NCI-H2196 treated with DMSO at 0.1 percent for 48 hours (cell line): ENCODE measurements around the gene TCFL5.

ENCODE experiments used
- DNase-seq: peaks from one replicate; lab custom pipeline; 2025; ENCODE audit not compliant: unreplicated experiment; lab: John Stamatoyannopoulos, UW

Gene TCFL5

DNA sequence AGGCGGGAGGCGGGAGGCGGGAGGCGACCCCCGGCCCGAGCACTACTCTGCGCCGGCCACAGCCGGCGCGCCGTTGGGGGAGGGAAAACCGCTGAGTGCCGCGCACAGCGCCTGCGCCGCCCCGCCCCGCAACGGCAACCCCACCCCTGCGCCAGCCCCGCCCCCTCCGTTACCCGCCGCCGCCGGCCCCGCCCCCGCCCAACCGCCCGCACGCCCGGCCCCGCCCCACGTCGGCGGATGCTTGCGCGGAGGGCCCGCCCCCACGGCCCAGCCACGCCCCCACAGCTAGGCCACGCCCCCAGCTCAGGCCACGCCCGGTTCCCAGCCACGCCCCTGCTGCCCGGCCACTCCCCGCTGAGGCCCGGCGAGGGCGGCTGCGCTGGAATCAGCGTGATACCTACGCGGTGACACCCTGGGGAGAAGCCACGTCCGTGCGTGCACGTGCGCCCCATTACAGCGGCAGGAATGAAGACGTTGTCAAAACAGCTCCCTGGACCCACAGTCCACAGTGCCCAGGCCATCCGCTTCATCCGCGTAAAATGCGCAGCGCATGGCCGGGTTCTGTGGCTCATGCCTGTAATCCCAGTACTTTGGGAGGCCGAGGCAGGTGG, at the start of gene TCFL5:
Gene TCFL5 (minus strand): TSS at position 97 of the 611 bp plus-strand sequence. CDS start 152 bp downstream, outside the sequence.
- DNase-seq: peak; percentile 80

DNA sequence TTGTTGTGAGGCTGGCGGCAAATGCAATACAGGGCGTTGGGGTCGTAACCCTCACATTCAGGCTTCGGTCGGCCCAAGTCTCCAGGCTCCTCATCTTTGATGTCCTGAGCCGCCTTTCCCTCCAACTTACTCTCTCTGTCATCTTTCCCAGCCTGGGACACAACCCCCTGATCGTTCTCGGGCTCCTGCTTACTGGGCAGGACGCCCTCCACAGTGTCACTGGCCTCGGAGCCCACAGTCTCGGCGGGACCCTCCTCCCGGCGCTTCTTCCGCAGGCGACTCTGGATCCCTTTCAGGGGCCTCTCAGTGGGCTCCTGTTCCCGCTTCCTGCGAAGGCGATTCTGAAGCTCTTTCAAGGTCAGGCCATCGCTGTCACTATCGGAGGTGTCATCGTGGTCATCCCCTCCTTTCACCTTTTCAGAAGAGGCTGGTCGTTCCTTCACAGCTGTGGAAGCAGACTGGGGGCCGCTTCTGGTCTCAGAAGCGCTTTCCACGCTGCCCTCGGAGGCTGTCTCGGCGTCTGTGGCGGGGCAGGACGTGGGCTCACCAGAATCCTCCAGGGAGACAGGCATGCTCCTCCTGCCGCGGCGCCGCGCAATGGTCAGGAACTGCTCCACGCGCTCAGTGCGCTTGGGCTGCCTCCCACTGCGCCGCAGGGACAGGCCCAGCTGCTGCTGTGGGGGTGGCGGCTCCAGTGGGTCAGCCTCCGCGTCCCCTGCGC, 49.3 kb upstream of the TCFL5 start:
- no peak for DNase-seq

DNA sequence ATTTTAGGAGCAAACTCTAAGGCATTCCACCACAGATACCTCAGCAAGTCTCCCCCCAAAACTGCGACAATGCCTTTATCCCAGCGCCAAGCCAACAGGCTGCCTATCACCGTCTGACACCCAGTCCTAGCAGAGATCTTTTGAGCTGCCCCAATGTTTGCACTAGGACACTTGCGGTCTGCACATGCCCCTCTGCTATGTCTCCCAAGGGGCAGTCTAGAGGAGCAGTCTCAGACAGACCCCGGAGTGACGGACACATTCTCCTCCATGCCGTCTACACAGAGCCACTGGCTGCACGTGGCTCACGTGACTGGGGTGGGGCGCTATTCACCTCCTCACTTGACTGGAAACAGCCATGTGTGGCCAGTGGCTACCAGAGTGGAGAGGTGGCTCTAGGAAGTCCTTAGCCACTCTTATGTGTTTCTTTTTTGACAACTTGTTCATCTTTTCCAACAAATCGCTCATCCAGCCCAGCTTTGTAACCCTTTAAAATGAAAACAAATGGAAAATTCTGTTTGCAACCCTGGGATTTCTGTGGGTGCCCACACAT, 48.7 kb upstream of the TCFL5 start:
- DNase-seq: no peak

DNA sequence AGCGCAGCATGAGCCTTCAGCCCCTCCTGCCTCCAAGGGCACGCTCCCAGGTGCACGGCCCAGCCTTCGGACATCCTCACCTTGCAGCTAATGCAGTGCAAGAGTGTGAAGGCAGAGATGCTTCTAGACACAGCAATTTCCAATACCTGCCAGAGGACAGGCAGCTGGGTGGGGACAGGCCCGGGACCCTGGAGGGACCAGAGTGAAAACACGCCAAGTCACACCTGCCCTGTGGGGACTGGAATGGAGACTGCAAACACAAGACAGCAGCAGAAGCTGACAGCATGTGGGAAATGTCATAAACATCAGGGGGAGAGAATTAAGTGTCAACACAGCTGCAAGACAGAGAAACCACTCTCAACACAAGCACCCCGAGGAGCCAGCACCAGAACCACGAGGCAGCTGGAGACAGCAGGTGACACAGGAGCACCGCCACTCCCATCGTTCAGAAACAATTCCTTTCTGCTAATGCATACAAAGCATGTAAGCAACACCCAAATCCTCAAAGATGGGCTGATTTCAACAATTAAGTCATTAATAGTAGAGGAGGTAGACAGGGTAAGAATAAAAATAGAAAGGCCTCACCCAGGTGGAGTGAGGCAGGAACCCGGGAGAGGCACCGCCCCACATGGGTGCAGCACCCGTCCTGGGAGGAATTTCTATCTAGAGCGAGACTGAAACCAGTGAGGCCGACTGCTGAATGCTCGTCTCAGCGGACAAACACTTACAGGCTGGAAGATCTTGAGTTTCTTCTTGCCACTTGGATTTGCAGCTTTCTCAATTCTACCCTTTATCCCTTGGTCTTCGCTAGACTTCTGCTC, 47.6 kb upstream of the TCFL5 start:
- DNase-seq: peak; percentile 22

DNA sequence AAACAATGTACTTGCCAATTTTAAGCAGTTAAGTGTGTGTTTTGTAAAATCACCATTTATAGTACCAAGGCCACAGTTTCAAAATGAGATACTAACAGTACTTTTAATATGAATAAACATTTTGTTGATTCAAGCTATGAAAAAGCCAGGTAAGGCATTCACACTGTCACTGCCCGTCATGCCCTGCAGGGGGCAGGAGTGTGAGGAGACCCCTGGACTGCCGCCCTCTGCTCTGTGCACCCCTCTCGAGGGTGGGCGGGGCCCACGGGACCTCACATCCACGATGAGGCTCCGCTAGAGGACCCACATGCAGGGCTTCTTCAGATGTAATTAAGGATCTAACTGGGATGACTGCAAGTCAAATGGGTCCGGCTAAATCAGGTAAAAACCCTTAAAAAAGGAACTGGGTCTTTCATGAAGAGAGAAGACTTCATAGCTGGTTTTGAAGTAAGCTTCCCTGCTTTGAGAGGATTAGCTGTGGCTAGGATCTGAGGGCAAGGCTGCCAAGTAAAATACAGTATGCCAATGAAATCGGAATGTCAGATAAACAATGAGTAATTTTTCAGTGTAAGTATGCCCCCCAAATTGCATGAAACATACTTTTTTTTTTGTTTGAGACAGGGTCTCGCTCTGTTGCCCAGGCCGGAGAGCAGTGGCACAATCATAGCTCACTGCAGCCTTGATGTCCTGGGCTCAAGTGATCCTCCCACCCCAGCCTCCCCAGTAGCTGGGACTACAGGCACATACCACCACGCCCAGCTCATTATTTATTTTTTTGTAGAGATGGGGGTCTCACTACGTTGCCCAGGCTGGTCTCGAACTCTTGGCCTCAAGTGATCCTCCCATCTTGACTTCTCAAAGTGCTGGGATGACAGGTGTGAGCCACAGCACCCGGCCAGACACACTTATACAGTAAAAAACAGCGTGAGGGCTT, 46.0 kb upstream of the TCFL5 start:
- no peak for DNase-seq

DNA sequence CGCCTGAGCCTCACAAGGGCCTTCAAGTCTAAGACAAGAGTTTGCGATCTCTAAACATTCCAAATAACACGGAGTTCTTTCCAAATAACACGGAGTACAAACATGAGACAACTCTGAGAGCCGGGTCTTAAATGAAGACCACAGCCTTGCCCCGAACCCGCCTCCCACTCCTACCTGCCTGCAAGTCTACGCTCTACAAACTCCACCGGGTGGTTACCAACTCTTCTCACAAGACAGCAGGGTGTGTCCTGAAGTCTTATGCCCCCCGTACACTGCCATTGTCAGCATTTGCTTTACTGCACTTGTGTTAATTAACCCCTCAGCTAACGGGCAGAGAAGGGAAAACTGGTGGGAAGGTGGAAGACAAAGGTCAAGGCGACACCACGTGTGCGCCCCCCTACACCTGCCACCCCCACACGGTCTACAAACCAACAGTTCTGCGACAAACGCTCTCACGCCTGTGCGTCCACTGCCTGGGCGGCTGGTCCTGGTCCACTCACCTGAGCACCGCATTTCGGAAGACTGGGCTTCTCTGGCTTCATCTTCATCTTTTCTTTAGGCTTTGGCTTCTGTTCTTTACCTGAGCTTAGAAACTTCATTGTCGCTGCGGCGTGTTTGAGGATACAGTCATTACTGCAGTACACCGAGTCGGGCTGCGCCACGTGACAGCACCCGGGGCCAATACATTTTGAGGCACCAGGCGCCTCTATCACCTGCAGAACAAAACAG, 45.2 kb upstream of the TCFL5 start:
- DNase-seq: no peak

DNA sequence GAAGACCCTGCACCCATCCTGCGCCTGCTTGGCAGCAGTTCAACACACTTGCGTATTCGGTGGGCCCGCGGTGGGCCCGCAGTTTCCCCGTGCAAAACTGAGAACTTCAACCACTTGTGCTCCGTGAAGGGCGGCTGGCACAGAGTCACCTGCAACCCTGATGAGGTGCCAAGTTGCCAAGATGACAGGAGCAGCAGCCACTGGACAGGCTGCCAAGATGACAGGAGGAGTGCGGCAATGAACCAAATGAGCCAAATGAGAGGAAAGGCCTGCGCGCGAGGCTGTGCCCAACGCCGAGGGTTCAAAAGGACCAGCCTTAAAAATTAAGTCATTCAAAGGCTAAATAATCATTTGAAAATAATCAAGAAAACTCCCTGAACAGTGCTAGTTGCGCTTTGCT, 44.6 kb upstream of the TCFL5 start:
- DNase-seq: no peak

DNA sequence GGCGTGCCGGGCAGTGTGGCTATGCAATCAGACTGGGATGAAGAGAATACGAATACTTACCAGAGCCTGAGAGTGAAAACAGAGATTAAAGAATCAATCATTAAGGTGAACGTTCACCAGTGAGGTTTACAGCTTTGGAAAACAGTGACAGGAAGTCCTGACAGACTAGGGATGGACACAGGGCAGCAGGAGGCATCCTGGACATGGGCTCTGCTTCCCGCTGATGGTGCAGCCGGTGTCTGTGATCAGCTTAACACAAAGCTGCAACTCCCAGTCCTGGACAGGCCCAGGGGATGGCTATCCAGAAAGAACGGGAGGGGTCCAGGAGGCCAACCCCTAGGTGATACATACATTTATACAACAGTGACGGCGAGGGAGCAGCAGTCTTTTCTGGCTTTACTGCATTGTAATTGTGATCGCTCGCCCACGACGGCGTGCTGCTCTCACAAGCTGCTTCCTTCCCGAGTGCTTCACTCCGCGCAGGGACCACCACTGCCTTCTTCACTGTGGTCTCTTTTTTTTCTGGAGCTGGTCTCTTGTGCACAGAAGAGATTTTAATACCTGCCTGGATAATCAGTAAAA, 44.0 kb upstream of the TCFL5 start:
- DNase-seq: no peak

DNA sequence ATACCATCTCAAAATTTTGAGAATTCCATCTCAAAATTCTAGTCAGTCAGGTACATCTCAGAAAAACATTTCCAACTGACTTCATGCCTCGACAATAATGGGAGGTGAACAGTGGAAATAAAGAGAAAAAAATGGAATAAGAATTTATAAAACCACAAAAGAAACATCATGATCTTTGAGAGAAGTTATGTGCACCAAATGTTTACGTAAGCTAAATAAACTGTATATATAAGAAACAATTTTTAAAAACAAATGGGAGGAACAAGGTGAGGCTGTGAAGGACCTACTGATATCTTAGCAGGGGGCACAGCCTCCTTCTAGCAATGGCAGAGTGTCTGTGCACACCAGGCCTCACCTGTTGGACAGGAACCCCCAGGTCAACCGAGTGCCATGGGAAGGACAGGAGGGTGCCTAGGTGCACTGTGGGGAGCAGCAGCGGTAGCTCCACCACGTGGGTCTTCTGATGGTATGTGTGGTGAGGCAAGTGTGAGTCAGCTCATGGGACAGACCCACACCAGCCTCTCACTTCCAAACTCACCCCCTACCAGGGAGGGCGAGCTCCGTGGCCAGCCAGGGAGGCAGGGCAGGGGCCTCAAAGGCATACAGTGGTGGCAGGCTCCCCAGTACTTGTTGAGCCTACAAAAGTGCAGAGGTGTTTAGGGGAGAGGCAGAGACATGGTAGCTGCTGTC, 41.4 kb upstream of the TCFL5 start:
- no peak for DNase-seq

DNA sequence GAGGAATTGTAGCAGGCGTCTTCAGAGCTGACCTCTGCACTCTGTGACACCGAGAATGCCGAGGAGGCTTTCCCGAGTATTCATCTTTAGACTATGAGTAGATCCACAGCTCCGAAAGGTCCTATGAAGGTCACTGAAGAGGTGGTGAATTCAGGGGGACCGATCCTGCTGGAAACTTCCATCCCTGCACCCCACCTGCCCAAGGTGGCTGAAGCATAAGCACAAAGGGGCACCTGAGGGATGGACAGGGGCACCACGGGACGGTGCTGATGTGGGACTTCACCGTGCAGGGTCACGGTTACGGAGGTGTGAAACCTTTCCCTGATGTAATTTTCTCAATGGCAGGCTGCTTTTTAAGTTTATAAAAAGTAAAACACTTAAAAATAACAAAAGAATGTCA, 40.3 kb upstream of the TCFL5 start:
- no peak for DNase-seq

DNA sequence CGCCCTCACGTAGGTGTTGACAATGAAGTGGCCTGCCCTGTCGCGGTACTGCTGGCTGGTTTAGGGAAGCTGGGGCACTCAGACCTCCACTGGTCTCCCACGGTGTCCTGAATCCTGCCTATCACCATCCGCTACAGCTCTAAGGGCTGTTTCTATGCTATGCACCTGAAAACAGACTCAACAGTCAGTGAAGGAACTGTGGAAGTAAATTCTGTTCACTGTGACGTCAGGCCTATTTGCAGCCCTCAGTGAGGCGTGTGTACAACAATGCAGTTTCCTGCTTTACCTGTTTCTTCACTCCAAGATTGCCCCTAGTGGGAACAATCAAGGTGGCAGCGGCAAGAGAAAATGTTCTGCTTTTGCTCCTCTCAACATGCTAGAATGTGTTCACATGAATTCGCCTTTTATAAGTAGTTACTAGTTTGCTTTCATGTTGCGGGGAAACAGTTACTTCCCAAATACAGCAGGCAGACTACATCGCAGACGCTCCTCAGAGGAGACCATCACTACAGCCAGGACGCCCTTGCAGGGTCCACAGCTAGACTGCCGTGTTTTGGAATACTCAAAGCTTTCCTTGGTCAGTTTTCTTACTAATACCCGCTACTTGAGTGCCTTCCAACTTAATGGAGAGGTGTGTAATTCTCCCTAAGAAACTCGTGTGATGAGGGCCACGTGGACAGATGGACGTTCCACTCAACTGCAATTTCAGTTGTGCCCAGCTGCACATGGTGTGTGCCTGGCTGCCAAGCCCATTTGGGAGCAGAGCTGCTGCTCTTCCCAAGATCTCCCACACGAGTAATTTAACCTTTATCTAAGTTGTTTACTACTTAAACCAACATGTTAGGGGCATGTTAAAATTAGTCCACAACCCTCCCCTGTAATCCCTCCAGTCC, 39.3 kb upstream of the TCFL5 start:
- DNase-seq: peak; percentile 21

DNA sequence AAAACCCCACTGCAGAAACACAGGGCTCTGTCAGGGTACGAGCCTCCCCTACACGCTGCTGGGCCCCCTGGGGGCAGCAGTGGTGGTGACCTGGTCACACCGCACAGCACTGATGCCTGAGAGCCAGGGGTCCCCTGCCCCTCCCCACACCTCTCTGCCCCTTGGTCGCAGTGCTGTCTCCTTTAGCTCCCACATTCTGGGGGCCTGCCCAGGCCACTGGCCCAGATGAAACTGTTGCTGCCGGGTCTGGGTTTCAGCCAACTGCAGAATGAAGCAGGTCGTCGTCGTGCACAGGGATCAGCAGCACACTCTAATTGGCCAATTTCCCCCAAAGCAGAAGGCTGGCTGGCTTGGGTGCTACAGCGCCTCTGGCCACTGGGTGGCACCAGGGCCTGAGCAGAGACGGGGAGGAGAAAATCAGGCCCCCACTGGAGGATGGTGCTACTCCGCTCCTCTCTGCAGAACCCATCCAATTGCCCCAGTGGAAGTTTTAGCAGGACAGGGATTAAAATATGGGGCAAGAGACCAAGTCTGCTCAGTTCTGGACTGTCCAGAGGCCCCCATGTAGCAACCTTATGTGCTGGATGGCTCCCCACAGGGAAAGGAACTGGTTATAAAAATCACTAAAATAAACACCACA, 38.5 kb upstream of the TCFL5 start:
- peak; percentile 65 for DNase-seq

DNA sequence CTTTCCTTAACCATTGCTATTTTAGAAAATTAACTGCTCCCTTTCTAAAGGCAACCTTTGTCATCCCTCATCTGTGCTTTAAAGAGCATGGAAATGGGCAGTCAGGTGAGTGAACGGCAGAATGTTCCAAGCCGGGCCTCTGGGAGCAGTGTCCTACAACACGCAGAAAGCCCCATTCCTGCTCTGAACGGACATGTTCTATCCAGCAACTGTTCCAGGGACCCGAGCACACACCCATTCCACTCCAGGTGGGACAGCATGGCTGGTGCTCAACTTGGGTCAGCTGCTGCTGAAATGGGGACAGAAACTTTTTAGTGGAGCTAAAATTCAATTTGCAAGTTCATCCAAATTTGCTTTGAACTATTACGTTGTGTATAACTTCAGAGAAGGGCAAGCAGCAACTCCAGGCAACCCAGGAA, 38.0 kb upstream of the TCFL5 start:
- DNase-seq: no peak

DNA sequence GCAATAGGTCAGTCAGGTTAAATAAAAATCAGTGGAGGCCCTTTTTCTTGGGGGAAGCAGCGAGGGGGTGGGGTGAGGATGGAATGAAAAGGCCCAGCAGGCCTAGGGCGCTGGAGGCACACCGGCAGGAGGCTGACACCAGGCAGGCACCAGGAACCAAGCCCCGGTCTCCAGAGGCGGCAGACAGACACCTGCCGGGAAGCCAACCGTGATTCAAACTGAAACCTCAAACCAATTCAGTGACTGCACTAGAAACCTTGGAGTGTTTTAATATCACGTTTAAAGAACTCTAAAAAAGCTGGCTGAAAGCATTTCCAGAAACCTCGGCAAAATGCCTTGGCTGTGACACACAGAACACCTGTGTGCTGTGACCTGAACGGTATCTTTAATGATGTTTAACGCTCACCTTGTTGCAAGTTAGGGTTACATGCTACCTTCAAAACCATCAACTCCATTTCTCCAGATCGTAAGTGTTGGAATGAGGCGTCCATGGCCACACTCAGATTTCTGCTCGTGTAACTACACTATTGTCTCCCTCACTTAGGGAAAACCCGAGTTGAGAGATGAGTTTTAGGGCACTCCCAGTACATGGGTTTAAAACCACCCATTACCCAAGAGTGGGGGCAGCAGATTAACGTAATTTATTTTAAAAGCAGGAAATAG, 37.5 kb upstream of the TCFL5 start:
- DNase-seq: no peak

DNA sequence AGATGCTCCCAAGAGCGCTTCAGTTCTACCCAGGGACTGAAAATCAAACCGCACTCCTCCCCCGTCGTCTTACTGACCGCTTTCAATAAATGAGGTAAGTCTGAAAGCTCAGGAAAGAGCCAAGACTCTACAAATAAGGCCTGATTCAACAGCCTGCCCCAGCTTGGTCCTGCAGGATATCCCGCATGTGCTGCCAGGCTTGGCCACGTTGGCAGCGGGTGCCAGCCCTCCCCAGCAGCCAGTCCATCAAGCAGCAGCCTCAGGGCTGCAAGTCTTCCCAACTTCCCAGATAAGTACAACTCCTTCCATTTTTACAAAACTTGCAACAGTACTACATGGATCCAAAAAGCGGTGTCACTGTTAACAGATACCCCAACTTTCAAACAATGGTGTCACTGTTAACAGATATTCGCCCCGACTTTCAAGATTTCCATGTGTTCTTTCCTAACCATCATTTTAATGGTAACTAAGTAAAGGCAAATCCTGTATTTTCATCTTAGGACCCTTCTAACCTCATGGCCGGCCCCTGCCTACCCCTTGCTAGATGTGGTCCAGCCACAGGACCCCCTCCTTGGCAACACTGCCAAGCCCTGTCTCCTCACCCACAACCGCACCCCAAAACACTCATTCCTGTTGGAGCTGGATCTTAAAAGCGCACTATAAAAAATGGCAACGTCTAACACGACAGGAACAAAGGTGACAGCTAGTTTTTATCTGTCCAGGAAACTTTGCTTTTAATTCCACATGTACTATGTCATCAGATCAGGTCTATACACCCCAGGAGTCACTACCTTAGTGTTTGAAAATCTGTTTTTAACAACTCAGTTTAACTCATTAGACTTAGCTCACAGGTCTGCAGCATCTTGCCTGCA, 36.7 kb upstream of the TCFL5 start:
- no peak for DNase-seq

DNA sequence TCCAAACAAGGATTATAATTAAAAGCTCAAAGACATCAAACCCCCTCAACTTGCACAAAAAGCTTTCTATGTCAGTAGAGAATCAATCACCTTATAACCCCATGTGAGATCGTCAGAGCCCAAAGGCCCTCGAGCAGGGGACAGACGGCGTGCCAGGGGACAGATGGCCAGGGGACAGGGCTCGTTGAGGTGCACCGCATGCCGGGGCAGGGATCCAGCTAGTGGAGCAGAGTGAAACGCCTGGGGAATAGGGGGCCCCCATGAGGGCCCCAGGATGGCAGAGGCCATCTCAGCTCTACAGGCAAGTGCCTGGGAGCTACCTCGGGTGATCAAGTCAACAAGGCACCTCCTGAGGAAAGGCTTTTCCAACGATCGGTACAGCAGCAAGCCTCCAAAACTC, 36.0 kb upstream of the TCFL5 start:
- no peak for DNase-seq
